HEK293T (cell line): Measurements from ENCODE around the gene FOXL2NB.

ENCODE experiments used
- BHLHE40 ChIP-seq: fragments of 450-650 bp; IDR thresholded peaks from 2 replicates; pipeline ENCODE4 v1.6.1; 2016; ENCODE audit warnings: mild to moderate bottlenecking, moderate library complexity, borderline replicate concordance
- ELF4 ChIP-seq: fragments of 450-650 bp; IDR thresholded peaks from 2 replicates; pipeline ENCODE4 v1.6.1; 2017; ENCODE audit warnings: antibody characterized with exemption
- FOXA1 ChIP-seq: fragments of 450-650 bp; IDR thresholded peaks from 2 replicates; pipeline ENCODE4 v1.6.1; 2016; ENCODE audit warnings: mild to moderate bottlenecking
- FOXK2 ChIP-seq: fragments of 450-650 bp; IDR thresholded peaks from 2 replicates; pipeline ENCODE4 v1.6.1; 2016; ENCODE audit warnings: mild to moderate bottlenecking
- FOXM1 ChIP-seq: fragments of 450-650 bp; IDR thresholded peaks from 2 replicates; pipeline ENCODE4 v1.6.1; 2017; ENCODE audit warnings: mild to moderate bottlenecking, borderline replicate concordance
- SP1 ChIP-seq: fragments of 450-650 bp; IDR thresholded peaks from 2 replicates; pipeline ENCODE4 v1.6.1; 2017
- SUZ12 ChIP-seq: fragments of 450-650 bp; IDR thresholded peaks from 2 replicates; pipeline ENCODE4 v1.6.1; 2016; ENCODE audit warnings: mild to moderate bottlenecking
- TARDBP ChIP-seq: fragments of 450-650 bp; IDR thresholded peaks from 2 replicates; pipeline ENCODE4 v1.6.1; 2016
- ZNF384 ChIP-seq: fragments of 450-650 bp; IDR thresholded peaks from 2 replicates; pipeline ENCODE4 v1.6.1; 2016

GRCh38 chr3:138987181-138987580 lies 40.2 kb downstream of the FOXL2NB start:
- TF ChIP-seq FOXA1 (no peak), BHLHE40 (no peak), FOXK2 (no peak), SP1 (no peak), SUZ12 (no peak), FOXM1 (no peak), TARDBP (no peak), ZNF384 (no peak), ELF4 (no peak)
